GM23338 (cell line): ENCODE data around the gene SERPINE2. TPM values are rescaled to one million over a fixed set of nuclear protein-coding genes. Genes with fewer than 3 reads are reported as not detected.

Experiments used
- ATAC-seq: fragments of 200-7000 bp; cut with Tn5 transposase; 3 replicates; pipeline ENCODE4 v1.9.1; 2020
- DNase-seq: peaks from one replicate; pipeline ENCODE4 v3.0.0-alpha.2; 2015; ENCODE audit warnings: low spot score
- H2AFZ ChIP-seq: fragments of 200-600 bp; sonication (generic); 2 replicates; pipeline ENCODE4 v1.8.0; 2016; ENCODE audit warnings: antibody characterized with exemption, mild to moderate bottlenecking, moderate library complexity
- H3F3A ChIP-seq: fragments of 200-600 bp; sonication (generic); replicated peaks from 2 replicates; pipeline ENCODE4 v1.8.0; 2017; ENCODE audit warnings: antibody characterized with exemption, mixed run types, low read depth
- H3K27ac ChIP-seq: fragments of 200-600 bp; sonication (generic); 2 replicates; pipeline ENCODE4 v1.6.1; 2016; ENCODE audit warnings: low read depth
- H3K27me3 ChIP-seq: fragments of 200-600 bp; sonication (generic); 2 replicates; pipeline ENCODE4 v1.8.0; 2016; ENCODE audit warnings: mild to moderate bottlenecking, mixed run types, moderate library complexity; ENCODE audit not compliant: insufficient read depth
- H3K36me3 ChIP-seq: fragments of 200-600 bp; sonication (generic); 2 replicates; pipeline ENCODE4 v1.8.0; 2016; ENCODE audit warnings: mild to moderate bottlenecking; ENCODE audit not compliant: insufficient read depth
- H3K4me1 ChIP-seq: fragments of 200-600 bp; sonication (generic); 2 replicates; pipeline ENCODE4 v1.8.0; 2016; ENCODE audit warnings: mild to moderate bottlenecking, moderate library complexity; ENCODE audit not compliant: insufficient read depth
- H3K4me2 ChIP-seq: fragments of 200-600 bp; sonication (generic); 2 replicates; pipeline ENCODE4 v1.7.1; 2017; ENCODE audit warnings: mixed run types
- H3K4me3 ChIP-seq: fragments of 200-600 bp; sonication (generic); 2 replicates; pipeline ENCODE4 v1.6.1; 2016; ENCODE audit warnings: mixed run types
- H3K79me2 ChIP-seq: fragments of 200-600 bp; sonication (generic); replicated peaks from 2 replicates; pipeline ENCODE4 v1.8.0; 2017; ENCODE audit warnings: mild to moderate bottlenecking; ENCODE audit not compliant: insufficient read depth
- H3K9me2 ChIP-seq: fragments of 200-600 bp; sonication (generic); 2 replicates; pipeline ENCODE4 v1.8.0; 2017; ENCODE audit not compliant: insufficient read depth
- H4K20me1 ChIP-seq: fragments of 200-600 bp; sonication (generic); replicated peaks from 2 replicates; pipeline ENCODE4 v1.8.0; 2017; ENCODE audit warnings: mild to moderate bottlenecking; ENCODE audit not compliant: insufficient read depth
- H3K27ac Mint-ChIP-seq: 2 replicates; pipeline ENCODE4 v1.8.0; 2020; ENCODE audit warnings: inconsistent platforms, mild to moderate bottlenecking, moderate library complexity, mixed read lengths
- H3K27me3 Mint-ChIP-seq: 3 replicates; pipeline ENCODE4 v1.8.0; 2022; ENCODE audit warnings: low read depth, mild to moderate bottlenecking, moderate library complexity, mixed read lengths, inconsistent platforms; ENCODE audit not compliant: insufficient read depth, poor library complexity
- H3K36me3 Mint-ChIP-seq: 3 replicates; pipeline ENCODE4 v1.8.0; 2021; ENCODE audit warnings: low read depth, mild to moderate bottlenecking, inconsistent platforms, moderate library complexity, mixed read lengths
- H3K4me1 Mint-ChIP-seq: 3 replicates; pipeline ENCODE4 v1.8.0; 2020; ENCODE audit warnings: mild to moderate bottlenecking, inconsistent platforms, mixed read lengths
- H3K4me3 Mint-ChIP-seq: 3 replicates; pipeline ENCODE4 v1.8.0; 2021; ENCODE audit warnings: moderate library complexity, mild to moderate bottlenecking, inconsistent platforms, mixed read lengths
- H3K9me3 Mint-ChIP-seq: 3 replicates; pipeline ENCODE4 v1.8.0; 2020; ENCODE audit warnings: moderate library complexity, mild to moderate bottlenecking, inconsistent platforms, mixed read lengths
- ETS1 ChIP-seq: IDR thresholded peaks from 2 replicates; pipeline ENCODE4 v1.6.1; 2016; ENCODE audit warnings: antibody characterized with exemption
- EZH2 ChIP-seq: fragments of 200-600 bp; sonication (generic); IDR thresholded peaks from one replicate; pipeline ENCODE4 v1.8.0; 2017; ENCODE audit warnings: antibody characterized with exemption, mild to moderate bottlenecking, low read depth; ENCODE audit not compliant: unreplicated experiment
- EZH2phosphoT487 ChIP-seq: fragments of 200-600 bp; sonication (generic); IDR thresholded peaks from one replicate; pipeline ENCODE4 v1.8.1; 2018; ENCODE audit warnings: antibody characterized with exemption; ENCODE audit not compliant: unreplicated experiment
- JUNB ChIP-seq: IDR thresholded peaks from one replicate; pipeline ENCODE4 v1.6.1; 2016; ENCODE audit warnings: antibody characterized with exemption; ENCODE audit not compliant: unreplicated experiment
- NANOG ChIP-seq: IDR thresholded peaks from 2 replicates; pipeline ENCODE4 v1.6.1; 2016; ENCODE audit warnings: antibody characterized with exemption, borderline replicate concordance
- POLR2AphosphoS5 ChIP-seq: IDR thresholded peaks from 2 replicates; pipeline ENCODE4 v1.6.1; 2016; ENCODE audit warnings: antibody characterized with exemption, low read depth
- ZNF114 ChIP-seq: fragments of 250-450 bp; sonication (Bioruptor Pico); IDR thresholded peaks from 2 replicates; pipeline ENCODE4 v1.5.0; 2020; ENCODE audit warnings: mild to moderate bottlenecking, moderate library complexity
- ZNF462 ChIP-seq: fragments of 250-450 bp; sonication (Bioruptor Pico); IDR thresholded peaks from 2 replicates; pipeline ENCODE4 v1.5.0; 2020; ENCODE audit warnings: mild to moderate bottlenecking, moderate library complexity
- polyA plus RNA-seq: library from polyadenylated mRNA; unstranded; fragments of >200 nt; fragmentation: Nextera tagmentation; extraction: Ambion mirVana; gene quantifications from 2 replicates; pipeline ENCODE4 v1.2.1, GENCODE V29; 2016
- total RNA-seq: library from RNA; depleted of rRNA; stranded (reverse); fragments of >200 nt; shearing (Covaris generic); gene quantifications from 2 replicates; pipeline ENCODE4 v1.2.3, GENCODE V29; 2014
- TF ChIP-seq, protein P1 (sequence below), 2 experiments: fragments of 200-600 bp in 1 of 2; sonication (generic) in 1 of 2; conservative IDR thresholded peaks; 2 replicates each; pipeline versions ENCODE4 v1.5.1 to v1.6.1; 2016 to 2017; ENCODE audit warnings: antibody characterized with exemption in 2 of 2, low read depth in 2 of 2, mild to moderate bottlenecking in 2 of 2, moderate library complexity in 1 of 2
- TF ChIP-seq, protein P2 (sequence below): IDR thresholded peaks from one replicate; pipeline ENCODE4 v1.6.1; 2018; ENCODE audit warnings: antibody characterized with exemption; ENCODE audit not compliant: unreplicated experiment

The SERPINE2 gene
- total and polyA plus RNA-seq, 2 experiments from 2014 or later = 38.6 to 44.2 TPM

GRCh38 chr2:223998948-223999347, 40.1 kb downstream of the SERPINE2 start:
- Histone ChIP-seq H3F3A (no peaks in the 10 kb centered on the region), H3K36me3 (peaks cover 3% of the 10 kb centered on the region; the same call in 1 of the 2 replicates), H3K4me1 (peaks cover 7% of the 10 kb centered on the region; the same call in 1 of the 2 replicates), H4K20me1 (no peaks in the 10 kb centered on the region), H2AFZ (no peak overlapping the region), H3K79me2 (no peaks in the 10 kb centered on the region), H3K27me3 (no peaks in the 10 kb centered on the region), H3K27ac (no peak overlapping the region), H3K9me2 (no peaks in the 10 kb centered on the region), H3K4me2 (no peak overlapping the region), H3K4me3 (no peak overlapping the region)
- TF ChIP-seq, protein P1, sequence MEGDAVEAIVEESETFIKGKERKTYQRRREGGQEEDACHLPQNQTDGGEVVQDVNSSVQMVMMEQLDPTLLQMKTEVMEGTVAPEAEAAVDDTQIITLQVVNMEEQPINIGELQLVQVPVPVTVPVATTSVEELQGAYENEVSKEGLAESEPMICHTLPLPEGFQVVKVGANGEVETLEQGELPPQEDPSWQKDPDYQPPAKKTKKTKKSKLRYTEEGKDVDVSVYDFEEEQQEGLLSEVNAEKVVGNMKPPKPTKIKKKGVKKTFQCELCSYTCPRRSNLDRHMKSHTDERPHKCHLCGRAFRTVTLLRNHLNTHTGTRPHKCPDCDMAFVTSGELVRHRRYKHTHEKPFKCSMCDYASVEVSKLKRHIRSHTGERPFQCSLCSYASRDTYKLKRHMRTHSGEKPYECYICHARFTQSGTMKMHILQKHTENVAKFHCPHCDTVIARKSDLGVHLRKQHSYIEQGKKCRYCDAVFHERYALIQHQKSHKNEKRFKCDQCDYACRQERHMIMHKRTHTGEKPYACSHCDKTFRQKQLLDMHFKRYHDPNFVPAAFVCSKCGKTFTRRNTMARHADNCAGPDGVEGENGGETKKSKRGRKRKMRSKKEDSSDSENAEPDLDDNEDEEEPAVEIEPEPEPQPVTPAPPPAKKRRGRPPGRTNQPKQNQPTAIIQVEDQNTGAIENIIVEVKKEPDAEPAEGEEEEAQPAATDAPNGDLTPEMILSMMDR (conservative IDR thresholded peaks at IDR 0.05; ENCODE audit: low read depth in 2 of 2) = no peak
- TF ChIP-seq JUNB = no peak
- no peak for TF ChIP-seq EZH2
- H3K36me3 Mint-ChIP-seq = peaks cover 26% of the 10 kb centered on the region
- H3K27me3 Mint-ChIP-seq = peaks cover 3% of the 10 kb centered on the region
- H3K4me1 Mint-ChIP-seq = peaks cover 11% of the 10 kb centered on the region
- H3K4me3 Mint-ChIP-seq = no peak overlapping the region
- H3K27ac Mint-ChIP-seq = no peak overlapping the region
- DNase-seq = no peak
- no peak for ATAC-seq
- no peaks in the 10 kb centered on the region; the same call in 2 of the 3 replicates for H3K9me3 Mint-ChIP-seq

- Mint-ChIP-seq H3K27ac (no peak overlapping the region), H3K4me3 (no peak overlapping the region), H3K27me3 (peaks cover 3% of the 10 kb centered on the region), H3K4me1 (peaks cover 3% of the 10 kb centered on the region), H3K9me3 (no peaks in the 10 kb centered on the region; the same call in 2 of the 3 replicates), H3K36me3 (peaks cover 26% of the 10 kb centered on the region)
- Histone ChIP-seq H3K79me2 (no peaks in the 10 kb centered on the region), H3K4me2 (no peak overlapping the region), H3K9me2 (no peaks in the 10 kb centered on the region), H3K4me3 (no peak overlapping the region), H3K27me3 (no peaks in the 10 kb centered on the region), H2AFZ (no peak overlapping the region), H3K4me1 (no peaks in the 10 kb centered on the region; the same call in 1 of the 2 replicates), H3F3A (no peaks in the 10 kb centered on the region), H3K27ac (no peak overlapping the region), H3K36me3 (peaks cover 3% of the 10 kb centered on the region; the same call in 1 of the 2 replicates), H4K20me1 (no peaks in the 10 kb centered on the region)
- DNase-seq = no peak
- no peak for ATAC-seq
- TF ChIP-seq POLR2AphosphoS5 (no peak), ZNF462 (CRISPR knock-in tag) (no peak), JUNB (no peak), EZH2phosphoT487 (no peak), NANOG (no peak), ZNF114 (no peak), ETS1 (no peak)
- TF ChIP-seq, protein P2, sequence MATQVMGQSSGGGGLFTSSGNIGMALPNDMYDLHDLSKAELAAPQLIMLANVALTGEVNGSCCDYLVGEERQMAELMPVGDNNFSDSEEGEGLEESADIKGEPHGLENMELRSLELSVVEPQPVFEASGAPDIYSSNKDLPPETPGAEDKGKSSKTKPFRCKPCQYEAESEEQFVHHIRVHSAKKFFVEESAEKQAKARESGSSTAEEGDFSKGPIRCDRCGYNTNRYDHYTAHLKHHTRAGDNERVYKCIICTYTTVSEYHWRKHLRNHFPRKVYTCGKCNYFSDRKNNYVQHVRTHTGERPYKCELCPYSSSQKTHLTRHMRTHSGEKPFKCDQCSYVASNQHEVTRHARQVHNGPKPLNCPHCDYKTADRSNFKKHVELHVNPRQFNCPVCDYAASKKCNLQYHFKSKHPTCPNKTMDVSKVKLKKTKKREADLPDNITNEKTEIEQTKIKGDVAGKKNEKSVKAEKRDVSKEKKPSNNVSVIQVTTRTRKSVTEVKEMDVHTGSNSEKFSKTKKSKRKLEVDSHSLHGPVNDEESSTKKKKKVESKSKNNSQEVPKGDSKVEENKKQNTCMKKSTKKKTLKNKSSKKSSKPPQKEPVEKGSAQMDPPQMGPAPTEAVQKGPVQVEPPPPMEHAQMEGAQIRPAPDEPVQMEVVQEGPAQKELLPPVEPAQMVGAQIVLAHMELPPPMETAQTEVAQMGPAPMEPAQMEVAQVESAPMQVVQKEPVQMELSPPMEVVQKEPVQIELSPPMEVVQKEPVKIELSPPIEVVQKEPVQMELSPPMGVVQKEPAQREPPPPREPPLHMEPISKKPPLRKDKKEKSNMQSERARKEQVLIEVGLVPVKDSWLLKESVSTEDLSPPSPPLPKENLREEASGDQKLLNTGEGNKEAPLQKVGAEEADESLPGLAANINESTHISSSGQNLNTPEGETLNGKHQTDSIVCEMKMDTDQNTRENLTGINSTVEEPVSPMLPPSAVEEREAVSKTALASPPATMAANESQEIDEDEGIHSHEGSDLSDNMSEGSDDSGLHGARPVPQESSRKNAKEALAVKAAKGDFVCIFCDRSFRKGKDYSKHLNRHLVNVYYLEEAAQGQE = no peak
These were observed 41.1 kb downstream of the SERPINE2 start for GRCh38 chr2:223997938-223998337.
